ENCODE measurements around the gene PDE4B. TPM values are rescaled to one million over a fixed set of nuclear protein-coding genes. Genes with fewer than 3 reads are reported as not detected.

The PDE4B gene
- total RNA-seq, 4 donors from 2014 or later, result 5.5 to 13.6 (median 9.3) TPM

DNA sequence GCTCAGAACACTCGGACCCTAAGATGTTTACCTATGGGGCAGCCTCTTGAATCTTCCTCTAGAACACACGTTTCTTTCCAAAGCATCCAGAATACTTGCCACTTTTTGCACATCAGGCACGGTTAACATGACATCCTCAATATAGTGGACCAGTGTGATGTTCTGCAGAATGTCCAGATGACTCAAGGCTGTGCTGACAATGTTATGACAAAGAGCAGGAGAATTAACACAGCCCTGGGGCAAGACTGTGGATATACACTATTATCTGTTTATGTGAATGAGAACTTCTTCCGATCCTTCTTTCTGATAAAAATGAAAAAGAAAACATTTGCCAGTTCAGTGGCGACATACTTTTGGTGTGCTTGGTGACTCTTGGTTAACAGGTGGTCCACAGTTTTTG, 154.3 kb downstream of the PDE4B start:
- WGBS, 2 donors, result 90 to 98% methylated on average over 5 of the region's 5 CpGs
- no peak for DNase-seq (ENCODE audit: low spot score in 2 of 2)
- TF ChIP-seq, protein P1, sequence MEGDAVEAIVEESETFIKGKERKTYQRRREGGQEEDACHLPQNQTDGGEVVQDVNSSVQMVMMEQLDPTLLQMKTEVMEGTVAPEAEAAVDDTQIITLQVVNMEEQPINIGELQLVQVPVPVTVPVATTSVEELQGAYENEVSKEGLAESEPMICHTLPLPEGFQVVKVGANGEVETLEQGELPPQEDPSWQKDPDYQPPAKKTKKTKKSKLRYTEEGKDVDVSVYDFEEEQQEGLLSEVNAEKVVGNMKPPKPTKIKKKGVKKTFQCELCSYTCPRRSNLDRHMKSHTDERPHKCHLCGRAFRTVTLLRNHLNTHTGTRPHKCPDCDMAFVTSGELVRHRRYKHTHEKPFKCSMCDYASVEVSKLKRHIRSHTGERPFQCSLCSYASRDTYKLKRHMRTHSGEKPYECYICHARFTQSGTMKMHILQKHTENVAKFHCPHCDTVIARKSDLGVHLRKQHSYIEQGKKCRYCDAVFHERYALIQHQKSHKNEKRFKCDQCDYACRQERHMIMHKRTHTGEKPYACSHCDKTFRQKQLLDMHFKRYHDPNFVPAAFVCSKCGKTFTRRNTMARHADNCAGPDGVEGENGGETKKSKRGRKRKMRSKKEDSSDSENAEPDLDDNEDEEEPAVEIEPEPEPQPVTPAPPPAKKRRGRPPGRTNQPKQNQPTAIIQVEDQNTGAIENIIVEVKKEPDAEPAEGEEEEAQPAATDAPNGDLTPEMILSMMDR (IDR thresholded peaks at IDR 0.05), result no peak
- no peak for TF ChIP-seq POLR2A (IDR thresholded peaks at IDR 0.05)
- no peak overlapping the region for H3K4me3 ChIP-seq (ENCODE audit: low read depth, poor library complexity, severe bottlenecking)
- intact Hi-C loops (cut with DNase I; ENCODE audit: low total_unique reads), result no loop called here

DNA sequence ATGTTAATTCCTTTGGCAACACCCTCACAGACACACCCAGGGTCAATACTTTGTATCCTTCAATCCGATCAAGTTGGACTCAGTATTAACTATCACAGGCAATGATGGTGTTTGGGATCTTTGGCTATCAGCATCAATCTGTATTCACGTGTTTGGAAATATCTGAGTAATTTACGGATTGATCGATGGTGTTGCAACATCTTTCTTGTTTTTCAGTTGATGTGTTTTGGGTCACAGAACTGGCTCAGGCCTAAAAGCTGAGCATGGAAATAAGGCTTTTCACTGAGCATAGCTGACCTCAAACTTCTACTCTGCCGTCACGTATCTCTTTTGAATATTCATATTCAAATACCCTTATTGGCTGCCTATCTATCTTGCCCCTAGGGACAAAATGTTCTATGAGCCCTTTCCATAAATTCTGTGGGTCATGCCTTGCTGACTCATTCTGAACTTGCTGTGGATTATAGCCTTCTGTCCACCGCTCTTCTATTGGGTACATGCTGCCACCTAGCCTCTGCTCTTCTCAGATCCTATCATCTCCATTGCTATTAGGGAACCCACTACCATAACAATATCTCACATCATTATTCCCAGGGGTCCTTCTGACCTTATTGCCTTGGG, 156.0 kb downstream of the PDE4B start:
- intact Hi-C loops (cut with DNase I; ENCODE audit: low total_unique reads), result no loop called here
- H3K4me3 ChIP-seq (ENCODE audit: low read depth, poor library complexity, severe bottlenecking), result no peak overlapping the region
- 59 to 81% methylated on average over 6 to 7 of the region's 7 CpGs for WGBS, 2 donors
- no peak for DNase-seq (ENCODE audit: low spot score in 2 of 2)
- TF ChIP-seq POLR2A (IDR thresholded peaks at IDR 0.05), result no peak
- TF ChIP-seq, protein P1 (IDR thresholded peaks at IDR 0.05), result no peak

- H3K4me3 ChIP-seq (ENCODE audit: low read depth, poor library complexity, severe bottlenecking), result no peak overlapping the region
- intact Hi-C loops (cut with DNase I; ENCODE audit: low total_unique reads), result no loop called here
- WGBS, 2 donors, result 75 to 96% methylated on average over 2 of the region's 2 CpGs
- DNase-seq (ENCODE audit: low spot score in 2 of 2), result peak in 1 of 2 donors; percentile 31
- no peak for TF ChIP-seq POLR2A (IDR thresholded peaks at IDR 0.05)
- TF ChIP-seq, protein P1 (IDR thresholded peaks at IDR 0.05), result no peak
These were observed 156.5 kb downstream of the PDE4B start for GRCh38 chr1:65949230-65949626.

DNA sequence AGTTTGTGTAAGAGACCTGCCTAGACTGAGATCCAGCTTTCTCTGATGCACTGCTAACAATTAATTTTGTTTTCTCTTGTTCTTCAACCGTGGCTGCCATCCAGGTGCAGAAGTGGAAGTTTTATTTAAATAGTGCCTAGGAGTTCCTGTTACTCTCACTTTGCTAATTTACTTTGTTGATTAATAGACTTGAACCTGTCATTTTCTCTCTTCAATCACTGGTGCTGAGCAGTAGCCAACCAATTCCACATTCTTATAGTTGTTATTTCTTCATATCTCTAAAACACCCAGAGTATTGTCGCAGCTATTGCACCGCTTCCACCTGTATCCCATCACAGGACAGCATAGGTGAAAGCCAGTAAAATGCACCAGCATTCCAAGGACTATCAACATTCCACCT, 157.2 kb downstream of the PDE4B start:
- WGBS, 2 donors, result 77 to 78% methylated on average over 3 of the region's 3 CpGs
- TF ChIP-seq, protein P1 (IDR thresholded peaks at IDR 0.05), result no peak
- no peak for TF ChIP-seq POLR2A (IDR thresholded peaks at IDR 0.05)
- no peak for DNase-seq (ENCODE audit: low spot score in 2 of 2)
- intact Hi-C loops (cut with DNase I; ENCODE audit: low total_unique reads), result no loop called here
- H3K4me3 ChIP-seq (ENCODE audit: low read depth, poor library complexity, severe bottlenecking), result no peak overlapping the region

DNA sequence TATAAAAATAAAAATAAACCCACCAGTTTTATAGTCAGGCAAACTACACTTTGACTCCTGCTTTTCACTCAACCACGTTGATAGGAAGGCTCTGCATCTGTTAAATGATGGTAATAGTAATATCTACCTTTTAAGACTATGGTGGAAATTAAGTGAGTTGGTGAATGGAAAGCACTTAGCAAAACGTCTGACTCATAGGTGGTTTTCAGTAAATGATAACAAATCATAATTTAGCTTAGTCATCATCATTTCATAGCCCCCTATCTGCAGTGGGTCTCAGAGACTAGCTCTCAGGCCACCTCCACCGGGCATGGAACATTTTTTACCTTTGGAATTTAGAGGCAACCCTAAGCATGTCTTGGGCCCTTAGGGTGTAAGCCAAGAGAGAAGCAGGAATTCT, 160.0 kb downstream of the PDE4B start:
- intact Hi-C loops (cut with DNase I; ENCODE audit: low total_unique reads), result no loop called here
- 61 to 64% methylated on average over 3 of the region's 3 CpGs for WGBS, 2 donors
- no peak for DNase-seq (ENCODE audit: low spot score in 2 of 2)
- TF ChIP-seq, protein P1 (IDR thresholded peaks at IDR 0.05), result no peak
- no peak for TF ChIP-seq POLR2A (IDR thresholded peaks at IDR 0.05)
- H3K4me3 ChIP-seq (ENCODE audit: low read depth, poor library complexity, severe bottlenecking), result no peak overlapping the region

- 68 to 85% methylated on average over 1 of the region's 1 CpG for WGBS, 2 donors
- no peak for DNase-seq (ENCODE audit: low spot score in 2 of 2)
- no peak overlapping the region for H3K4me3 ChIP-seq (ENCODE audit: low read depth, poor library complexity, severe bottlenecking)
- TF ChIP-seq POLR2A (IDR thresholded peaks at IDR 0.05), result no peak
- TF ChIP-seq, protein P1 (IDR thresholded peaks at IDR 0.05), result no peak
- intact Hi-C loops (cut with DNase I; ENCODE audit: low total_unique reads), result no loop called here
These were observed 160.5 kb downstream of the PDE4B start for GRCh38 chr1:65953170-65953569.

All from lower leg skin (tissue), 4 donors.